ENCODE results near the gene EEIG2.

DNA sequence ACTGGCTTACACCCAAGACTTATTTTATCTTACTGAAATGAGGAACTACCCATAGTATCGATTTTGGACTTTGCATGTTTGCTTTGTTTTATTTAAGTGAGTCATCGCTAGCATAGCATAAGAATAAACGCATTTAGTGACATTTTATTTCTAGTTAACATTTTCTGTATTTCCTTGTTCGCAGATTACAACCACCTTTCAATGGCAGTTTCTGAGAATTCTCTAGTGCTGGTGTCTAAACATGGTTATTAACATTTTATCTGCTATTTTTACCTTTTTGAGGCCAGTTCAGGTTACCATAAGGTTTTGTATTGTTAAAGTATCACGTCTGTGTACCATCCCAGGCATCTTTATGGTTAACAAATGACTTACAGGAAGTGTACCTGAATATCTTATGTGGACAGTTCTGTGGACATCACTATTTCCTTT lies 24.5 kb downstream of the EEIG2 start:
- TF ChIP-seq EZH2 (optimal IDR thresholded peaks at IDR 0.05; ENCODE audit: low read depth, low read length), result no peak
- TF ChIP-seq, protein P1, sequence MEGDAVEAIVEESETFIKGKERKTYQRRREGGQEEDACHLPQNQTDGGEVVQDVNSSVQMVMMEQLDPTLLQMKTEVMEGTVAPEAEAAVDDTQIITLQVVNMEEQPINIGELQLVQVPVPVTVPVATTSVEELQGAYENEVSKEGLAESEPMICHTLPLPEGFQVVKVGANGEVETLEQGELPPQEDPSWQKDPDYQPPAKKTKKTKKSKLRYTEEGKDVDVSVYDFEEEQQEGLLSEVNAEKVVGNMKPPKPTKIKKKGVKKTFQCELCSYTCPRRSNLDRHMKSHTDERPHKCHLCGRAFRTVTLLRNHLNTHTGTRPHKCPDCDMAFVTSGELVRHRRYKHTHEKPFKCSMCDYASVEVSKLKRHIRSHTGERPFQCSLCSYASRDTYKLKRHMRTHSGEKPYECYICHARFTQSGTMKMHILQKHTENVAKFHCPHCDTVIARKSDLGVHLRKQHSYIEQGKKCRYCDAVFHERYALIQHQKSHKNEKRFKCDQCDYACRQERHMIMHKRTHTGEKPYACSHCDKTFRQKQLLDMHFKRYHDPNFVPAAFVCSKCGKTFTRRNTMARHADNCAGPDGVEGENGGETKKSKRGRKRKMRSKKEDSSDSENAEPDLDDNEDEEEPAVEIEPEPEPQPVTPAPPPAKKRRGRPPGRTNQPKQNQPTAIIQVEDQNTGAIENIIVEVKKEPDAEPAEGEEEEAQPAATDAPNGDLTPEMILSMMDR (IDR thresholded peaks at IDR 0.05; ENCODE audit: low read length), result no peak
- TF ChIP-seq EZH2phosphoT487 (IDR thresholded peaks at IDR 0.05; ENCODE audit: low read length), result no peak

All from MM.1S (cell line).